DND-41 (cell line): ENCODE data around the gene BIRC6.
"Not testable (repeated sequence)": the region's sequence is repeated elsewhere in the genome, so short reads cannot be mapped to it uniquely, and the experiment has no call there.

Source experiments
- ATAC-seq: fragments of 200-7000 bp; cut with Tn5 transposase; 3 replicates; pipeline ENCODE4 v1.9.1; 2021; ENCODE audit warnings: low read depth; ENCODE audit not compliant: insufficient read depth
- DNase-seq: peaks from one replicate; pipeline ENCODE4 v3.0.0-alpha.2; 2020
- H2AFZ ChIP-seq: 2 replicates; pipeline ENCODE4 v1.6.0; 2012; ENCODE audit warnings: low read depth, low read length
- H3K27ac ChIP-seq: 2 replicates; pipeline ENCODE4 v1.5.1; 2012; ENCODE audit warnings: low read length, inconsistent platforms
- H3K27me3 ChIP-seq: fragments of 200-600 bp; sonication (generic); 2 replicates; pipeline ENCODE4 v1.6.0; 2012; ENCODE audit warnings: low read length, mild to moderate bottlenecking, inconsistent platforms; ENCODE audit not compliant: insufficient read depth, poor library complexity
- H3K36me3 ChIP-seq: 2 replicates; pipeline ENCODE4 v1.5.1; 2012; ENCODE audit warnings: low read length, inconsistent platforms; ENCODE audit not compliant: insufficient read depth
- H3K4me1 ChIP-seq: 2 replicates; pipeline ENCODE4 v1.5.1; 2012; ENCODE audit warnings: mild to moderate bottlenecking, low read length; ENCODE audit not compliant: insufficient read depth
- H3K4me2 ChIP-seq: 2 replicates; pipeline ENCODE4 v1.6.0; 2012; ENCODE audit warnings: mild to moderate bottlenecking, moderate library complexity, low read length, inconsistent platforms; ENCODE audit not compliant: insufficient read depth
- H3K4me3 ChIP-seq, 2 experiments: fragments of 200-600 bp in 1 of 2; shearing (Covaris generic) in 1 of 2; 2 replicates each; pipeline ENCODE4 v1.5.1; 2012 to 2016; ENCODE audit warnings: inconsistent platforms in 2 of 2, low read length in 2 of 2, mild to moderate bottlenecking in 2 of 2, low read depth in 1 of 2, moderate library complexity in 1 of 2
- H3K79me2 ChIP-seq: 2 replicates; pipeline ENCODE4 v1.6.0; 2012; ENCODE audit warnings: low read length, inconsistent platforms; ENCODE audit not compliant: insufficient read depth
- H3K9ac ChIP-seq: 2 replicates; pipeline ENCODE4 v1.6.0; 2012; ENCODE audit warnings: low read depth, mild to moderate bottlenecking, inconsistent platforms, low read length, moderate library complexity
- H3K9me3 ChIP-seq: 2 replicates; pipeline ENCODE4 v1.5.1; 2012; ENCODE audit warnings: low read length, moderate library complexity, mild to moderate bottlenecking, inconsistent platforms; ENCODE audit not compliant: insufficient read depth, severe bottlenecking
- H4K20me1 ChIP-seq: 2 replicates; pipeline ENCODE4 v1.6.0; 2012; ENCODE audit warnings: low read length; ENCODE audit not compliant: insufficient read depth
- CTCF ChIP-seq: IDR thresholded peaks from 2 replicates; pipeline ENCODE4 v1.5.1; 2012; ENCODE audit warnings: borderline replicate concordance, low read length, moderate library complexity, mild to moderate bottlenecking; ENCODE audit not compliant: poor library complexity, severe bottlenecking; ENCODE audit errors: extremely low read depth
- EZH2 ChIP-seq: IDR thresholded peaks from 3 replicates; pipeline ENCODE4 v1.6.1; 2012; ENCODE audit warnings: borderline replicate concordance, low read depth, mild to moderate bottlenecking, moderate library complexity, low read length, inconsistent platforms; ENCODE audit not compliant: severe bottlenecking

Gene BIRC6

GRCh38 chr2:32360416-32360815 lies 3.6 kb downstream of the BIRC6 start:
- Histone ChIP-seq H3K9me3 (no peaks in the 10 kb centered on the region), H3K36me3 (peaks cover 31% of the 10 kb centered on the region), H3K4me2 (peak overlapping the region; percentile 96; the same call in 1 of the 2 replicates), H3K9ac (no peak overlapping the region), H3K27me3 (no peaks in the 10 kb centered on the region), H3K4me1 (peaks cover 31% of the 10 kb centered on the region), H2AFZ (no peak overlapping the region), H3K27ac (no peak overlapping the region), H4K20me1 (peaks cover 58% of the 10 kb centered on the region; the same call in 1 of the 2 replicates), H3K4me3 (no peak overlapping the region; a peak in 1 of 4 replicates), H3K79me2 (peaks cover 90% of the 10 kb centered on the region)
- ATAC-seq (no peak), DNase-seq (no peak)
- TF ChIP-seq CTCF (no peak), EZH2 (no peak)

- Histone ChIP-seq H4K20me1 (peaks cover 78% of the 10 kb centered on the region), H3K4me1 (peaks cover 22% of the 10 kb centered on the region), H3K79me2 (peaks cover 100% of the 10 kb centered on the region), H3K36me3 (peaks cover 27% of the 10 kb centered on the region)
- H3K4me2 ChIP-seq, ATAC-seq, H3K9ac ChIP-seq, DNase-seq, H3K4me3 ChIP-seq, H3K27ac ChIP-seq, H3K9me3 ChIP-seq, H3K27me3 ChIP-seq, H2AFZ ChIP-seq: not testable (repeated sequence)
These were observed 6.2 kb downstream of the BIRC6 start for GRCh38 chr2:32362997-32363396.

- H3K36me3 ChIP-seq, result peaks cover 21% of the 10 kb centered on the region
- no peak for TF ChIP-seq EZH2
- no peak for TF ChIP-seq CTCF
- H3K9ac ChIP-seq, result no peak overlapping the region
- no peak for DNase-seq
- peaks cover 78% of the 10 kb centered on the region for H4K20me1 ChIP-seq
- peaks cover 100% of the 10 kb centered on the region for H3K79me2 ChIP-seq
- H3K4me3 ChIP-seq, result no peak overlapping the region
- H3K4me2 ChIP-seq, result 0 out of 2 replicates have a peak overlapping the region, but pooled peaks have one; percentile 1
- peaks cover 16% of the 10 kb centered on the region for H3K4me1 ChIP-seq
- H2AFZ ChIP-seq, result no peak overlapping the region
- no peaks in the 10 kb centered on the region for H3K27me3 ChIP-seq
- H3K27ac ChIP-seq, result no peak overlapping the region
- H3K9me3 ChIP-seq, result no peaks in the 10 kb centered on the region
- no peak for ATAC-seq
These were observed 6.8 kb downstream of the BIRC6 start for GRCh38 chr2:32363597-32363996.

- H4K20me1 ChIP-seq, result peaks cover 78% of the 10 kb centered on the region
These were observed 7.5 kb downstream of the BIRC6 start for GRCh38 chr2:32364290-32364689.

GRCh38 chr2:32365679-32366078 lies 8.9 kb downstream of the BIRC6 start:
- peaks cover 75% of the 10 kb centered on the region for H4K20me1 ChIP-seq
- not testable (repeated sequence) for DNase-seq

More at GRCh38 chr2:32364290-32364689, 7.5 kb downstream of the BIRC6 start:
- not testable (repeated sequence) for H3K4me2 ChIP-seq, H3K9ac ChIP-seq, H3K4me3 ChIP-seq, H3K27me3 ChIP-seq, ATAC-seq, H3K4me1 ChIP-seq, H3K27ac ChIP-seq, H2AFZ ChIP-seq, DNase-seq, H3K9me3 ChIP-seq
- peaks cover 14% of the 10 kb centered on the region for H3K36me3 ChIP-seq
- peaks cover 100% of the 10 kb centered on the region for H3K79me2 ChIP-seq

More at GRCh38 chr2:32365679-32366078, 8.9 kb downstream of the BIRC6 start:
- not testable (repeated sequence) for H3K4me3 ChIP-seq, H3K4me1 ChIP-seq, H3K9me3 ChIP-seq, H3K4me2 ChIP-seq, H3K27me3 ChIP-seq, H2AFZ ChIP-seq, H3K27ac ChIP-seq, ATAC-seq, H3K9ac ChIP-seq, H3K36me3 ChIP-seq
- peaks cover 99% of the 10 kb centered on the region for H3K79me2 ChIP-seq
